H1 (cell line): Measurements from ENCODE around the gene GALNT11.

Source experiments
- CTCF ChIP-seq, 3 experiments: IDR thresholded peaks; 1 replicate in 2 of 3; 2 replicates in 1 of 3; pipeline versions ENCODE4 v1.5.1 to v1.6.1; 2011; ENCODE audit warnings: low read length in 3 of 3, mild to moderate bottlenecking in 3 of 3, inconsistent platforms in 2 of 3, low read depth in 1 of 3, moderate library complexity in 1 of 3; ENCODE audit not compliant: insufficient read depth in 1 of 3; ENCODE audit errors: control extremely low read depth in 1 of 3
- EP300 ChIP-seq, 2 experiments: IDR thresholded peaks; 1 replicate in 1 of 2; 2 replicates in 1 of 2; pipeline ENCODE4 v1.6.1; 2011 to 2012; ENCODE audit warnings: low read depth in 2 of 2, low read length in 2 of 2, mild to moderate bottlenecking in 2 of 2, borderline replicate concordance in 1 of 2, inconsistent platforms in 1 of 2, moderate library complexity in 1 of 2
- MAX ChIP-seq: IDR thresholded peaks from 2 replicates; pipeline ENCODE4 v1.6.1; 2012; ENCODE audit warnings: inconsistent platforms
- TAF7 ChIP-seq: optimal IDR thresholded peaks from 2 replicates; pipeline ENCODE3; 2011; ENCODE audit warnings: low read depth, mild to moderate bottlenecking, inconsistent platforms, low read length, moderate library complexity, borderline replicate concordance

GRCh38 chr7:152014722-152015121 lies 10.8 kb upstream of the GALNT11 start:
- TF ChIP-seq CTCF (IDR thresholded peaks at IDR 0.05; ENCODE audit: control extremely low read depth in 1 of 3, insufficient read depth in 1 of 3, low read depth in 1 of 3, low read length in 3 of 3): no peak
- TF ChIP-seq TAF7: no peak
- no peak for TF ChIP-seq MAX
- no peak for TF ChIP-seq EP300 (IDR thresholded peaks at IDR 0.05; ENCODE audit: borderline replicate concordance in 1 of 2, low read depth in 2 of 2, low read length in 2 of 2)
